ENCODE measurements around the gene GPR78.

Gene GPR78

GRCh38 chr4:8541981-8542715 is 38.0 kb upstream of the GPR78 start:
- H3K4me3 ChIP-seq (ENCODE audit: low read depth, low read length), result no peak overlapping the region
- no peak for TF ChIP-seq CTCF (IDR thresholded peaks at IDR 0.05; ENCODE audit: low read depth, low read length)

GRCh38 chr4:8542776-8543525 is 37.2 kb upstream of the GPR78 start:
- no peak overlapping the region for H3K4me3 ChIP-seq (ENCODE audit: low read depth, low read length)
- no peak for TF ChIP-seq CTCF (IDR thresholded peaks at IDR 0.05; ENCODE audit: low read depth, low read length)

DNA sequence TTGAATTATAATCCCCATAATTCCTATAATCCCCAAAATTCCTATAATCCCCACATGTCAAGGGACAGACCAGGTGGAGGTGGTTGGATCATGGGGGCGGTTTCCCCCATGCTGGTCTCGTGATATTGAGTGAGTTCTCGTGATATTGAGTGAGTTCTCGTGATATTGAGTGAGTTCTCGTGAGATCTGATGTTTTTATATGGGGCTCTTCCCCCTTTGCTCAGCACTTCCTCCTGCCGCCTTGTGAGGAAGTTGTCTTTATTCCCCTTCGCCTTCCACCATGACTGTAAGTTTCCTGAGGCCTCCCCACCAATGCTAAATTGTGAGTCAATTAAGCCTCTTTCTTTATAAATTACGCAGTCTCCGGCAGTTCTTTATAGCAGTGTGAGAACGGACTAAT is 36.6 kb upstream of the GPR78 start:
- TF ChIP-seq CTCF (IDR thresholded peaks at IDR 0.05; ENCODE audit: low read depth, low read length), result no peak

GRCh38 chr4:8544282-8544681 is 35.9 kb upstream of the GPR78 start:
- no peak for TF ChIP-seq CTCF (IDR thresholded peaks at IDR 0.05; ENCODE audit: low read depth, low read length)
- H3K4me3 ChIP-seq (ENCODE audit: low read depth, low read length), result no peak overlapping the region

More for the DNA sequence above, 36.6 kb upstream of the GPR78 start:
- H3K4me3 ChIP-seq (ENCODE audit: low read depth, low read length), result no peak overlapping the region

DNA sequence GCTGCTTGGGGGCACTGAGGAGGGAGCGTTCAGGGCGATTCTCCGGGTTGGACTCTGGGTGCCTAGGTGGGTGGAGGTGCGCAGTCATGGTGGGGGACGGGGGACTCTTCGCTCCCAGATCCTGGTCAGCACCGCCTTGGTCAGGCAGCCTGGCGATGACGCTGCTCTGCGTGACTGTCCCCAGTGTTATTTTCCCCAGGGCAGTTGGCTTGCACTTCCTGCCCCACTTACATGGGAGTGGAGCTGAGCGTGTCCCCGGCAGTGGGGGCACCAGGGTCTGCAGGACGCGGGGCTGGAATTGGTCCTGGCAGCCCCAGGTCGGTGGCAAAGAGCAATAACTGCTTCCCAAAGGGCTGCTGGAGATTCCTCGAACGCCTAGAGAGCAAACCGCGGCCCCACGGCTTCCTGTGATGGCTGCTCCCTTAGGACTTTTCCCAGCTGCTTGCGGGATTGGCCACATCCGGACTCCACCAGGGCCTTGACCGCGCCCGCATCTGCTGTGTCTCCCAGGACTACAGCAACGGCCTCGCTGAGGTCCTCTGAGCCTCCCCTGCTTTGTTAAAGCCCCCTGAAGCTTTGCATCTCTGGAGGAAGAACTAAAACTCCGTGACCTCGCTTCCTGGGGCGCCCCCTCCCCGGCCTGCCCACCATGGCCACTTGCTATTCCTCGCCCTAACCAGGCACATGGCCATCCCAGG is 35.3 kb upstream of the GPR78 start:
- no peak for TF ChIP-seq CTCF (IDR thresholded peaks at IDR 0.05; ENCODE audit: low read depth, low read length)
- no peak overlapping the region for H3K4me3 ChIP-seq (ENCODE audit: low read depth, low read length)

DNA sequence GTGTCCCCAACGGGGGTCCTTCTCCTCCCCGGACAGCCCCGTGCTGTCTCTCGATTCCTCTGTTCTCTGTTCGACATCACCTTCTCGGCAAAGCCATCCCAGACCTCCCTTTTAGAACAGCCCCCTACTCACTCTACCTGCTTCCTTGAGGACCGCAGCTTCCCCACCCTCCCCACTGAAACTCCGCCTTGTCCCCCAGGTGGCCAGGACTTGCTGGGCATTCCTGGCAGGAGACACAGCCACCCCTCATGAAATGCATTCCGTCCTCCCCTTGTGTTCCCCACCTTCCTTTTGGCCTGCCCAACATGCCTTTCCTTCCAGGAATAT is 34.8 kb upstream of the GPR78 start:
- H3K4me3 ChIP-seq (ENCODE audit: low read depth, low read length), result no peak overlapping the region
- no peak for TF ChIP-seq CTCF (IDR thresholded peaks at IDR 0.05; ENCODE audit: low read depth, low read length)

DNA sequence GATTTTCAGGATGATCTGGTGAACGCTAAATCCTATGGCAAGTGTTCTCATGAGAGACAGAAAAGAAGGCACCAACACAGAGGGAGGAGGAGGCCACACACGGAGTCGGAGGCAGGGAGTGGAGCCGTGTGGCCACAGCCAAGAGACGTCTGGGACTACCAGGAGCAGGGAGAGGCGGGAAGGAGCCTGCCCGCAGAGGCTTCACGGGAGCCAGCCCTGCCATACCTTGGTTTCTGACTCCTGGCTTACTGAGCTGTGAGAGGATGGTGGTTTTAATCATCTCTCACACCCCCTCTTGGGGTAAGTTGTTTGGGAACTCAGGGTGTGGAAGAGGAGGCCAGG is 33.5 kb upstream of the GPR78 start:
- H3K4me3 ChIP-seq (ENCODE audit: low read depth, low read length), result no peak overlapping the region
- TF ChIP-seq CTCF (IDR thresholded peaks at IDR 0.05; ENCODE audit: low read depth, low read length), result no peak
